Measurements from ENCODE around the gene RNF224.
A peak's percentile ranks its signal among the peaks of the same experiment; 100 is the strongest.

RNF224 gene

DNA sequence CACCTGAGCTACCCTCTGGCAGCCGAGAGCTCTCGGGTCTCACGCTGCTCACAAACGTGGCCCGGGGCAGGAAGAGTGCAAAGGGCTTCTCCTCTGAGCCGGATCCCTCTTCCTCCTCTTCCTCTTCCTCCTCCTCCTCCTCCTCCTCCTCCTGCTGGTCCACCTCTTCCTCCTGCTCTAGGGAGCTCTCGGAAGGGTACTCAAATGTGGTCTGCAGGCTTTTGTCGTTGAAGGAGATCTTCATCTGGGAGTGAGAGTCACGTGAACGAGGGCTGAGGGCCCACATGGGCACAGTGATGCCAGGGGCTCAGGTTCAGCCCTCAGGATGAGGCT lies 34.9 kb upstream of the RNF224 start:
- no peak for DNase-seq (ENCODE audit: low read depth in 2 of 2)

GRCh38 chr9:137192859-137193258 lies 34.4 kb upstream of the RNF224 start:
- no peak for DNase-seq (ENCODE audit: low read depth in 2 of 2)

GRCh38 chr9:137193771-137194170 lies 33.5 kb upstream of the RNF224 start:
- DNase-seq (ENCODE audit: low read depth in 2 of 2): no peak

GRCh38 chr9:137194388-137194787 lies 32.9 kb upstream of the RNF224 start:
- no peak for DNase-seq (ENCODE audit: low read depth in 2 of 2)

GRCh38 chr9:137194909-137195308 lies 32.4 kb upstream of the RNF224 start:
- DNase-seq (ENCODE audit: low read depth in 2 of 2): no peak

DNA sequence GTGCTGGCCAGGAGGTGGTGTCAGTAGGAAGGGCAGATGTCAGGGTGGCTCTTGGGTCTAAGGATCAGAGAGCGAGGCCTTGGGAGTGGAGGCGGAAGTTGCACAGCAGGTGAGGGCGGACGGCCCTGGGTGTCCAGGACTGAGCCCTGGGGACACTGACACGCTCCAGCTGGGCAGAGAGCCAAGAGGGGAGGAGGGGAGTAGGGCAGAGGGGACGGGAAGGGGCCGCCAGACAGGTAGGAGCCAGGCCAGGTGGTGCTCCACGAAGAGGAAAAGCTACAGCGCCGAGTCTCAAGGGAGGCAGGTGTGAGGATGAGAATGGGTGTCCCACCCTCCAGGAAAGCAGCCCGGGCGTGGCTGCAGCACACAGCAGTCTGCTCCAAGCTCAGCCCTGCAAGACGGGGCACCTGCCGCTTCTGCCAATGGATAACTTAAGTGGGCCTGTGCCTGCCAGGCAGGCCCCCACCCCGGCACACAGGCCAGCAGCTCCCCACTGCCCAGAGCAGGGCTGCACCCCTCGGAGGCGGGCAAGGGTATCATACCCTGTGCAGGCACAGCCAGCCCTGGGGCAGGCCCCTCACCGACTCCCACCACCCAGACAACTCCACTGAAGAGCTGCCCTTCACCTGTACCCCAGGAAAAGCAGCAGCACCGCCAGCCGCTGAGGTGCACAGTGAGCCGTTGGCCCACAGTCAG lies 31.6 kb upstream of the RNF224 start:
- no peak for DNase-seq (ENCODE audit: low read depth in 2 of 2)

DNA sequence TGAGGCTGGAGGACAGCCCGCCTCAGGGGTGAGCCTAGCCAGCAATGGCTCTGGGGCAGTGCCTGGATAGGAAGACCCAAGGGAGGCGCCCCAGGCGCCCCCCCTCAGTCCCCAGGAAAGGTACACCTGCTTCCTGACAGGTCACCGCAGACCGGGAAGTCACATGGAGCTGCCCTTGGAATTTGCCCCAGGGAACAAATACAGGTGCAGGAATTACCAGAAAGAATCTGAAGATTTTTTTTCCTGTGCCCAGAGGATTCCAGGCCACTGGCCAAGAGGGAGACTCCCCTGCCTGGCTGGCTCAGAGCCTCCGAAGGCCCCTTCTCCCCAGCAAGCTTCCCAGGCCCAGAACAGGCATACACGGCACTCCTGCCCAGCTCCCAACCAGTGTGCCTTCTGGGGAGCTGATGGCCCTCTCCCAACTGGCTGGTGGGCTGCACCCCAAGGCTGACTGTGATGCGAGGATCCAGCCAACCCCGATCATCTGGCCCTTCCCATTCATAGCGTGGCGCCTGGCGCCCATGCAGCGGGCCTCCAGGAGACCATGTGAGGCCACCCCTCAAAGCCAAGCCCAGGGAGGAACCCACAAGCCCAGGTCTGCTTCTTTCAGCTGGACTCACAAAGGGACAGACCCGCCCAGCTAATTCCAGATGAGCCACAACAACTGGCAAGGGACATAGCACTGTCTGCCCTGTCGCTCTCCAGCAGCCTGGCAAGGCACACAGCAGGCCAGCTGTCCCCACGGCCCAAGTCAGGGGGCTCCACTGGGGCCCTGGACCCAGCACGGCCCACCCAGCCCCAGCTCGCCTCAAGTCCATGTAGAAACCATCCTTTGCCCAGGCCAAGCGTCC lies 29.0 kb upstream of the RNF224 start:
- DNase-seq (ENCODE audit: low read depth in 2 of 2): no peak

DNA sequence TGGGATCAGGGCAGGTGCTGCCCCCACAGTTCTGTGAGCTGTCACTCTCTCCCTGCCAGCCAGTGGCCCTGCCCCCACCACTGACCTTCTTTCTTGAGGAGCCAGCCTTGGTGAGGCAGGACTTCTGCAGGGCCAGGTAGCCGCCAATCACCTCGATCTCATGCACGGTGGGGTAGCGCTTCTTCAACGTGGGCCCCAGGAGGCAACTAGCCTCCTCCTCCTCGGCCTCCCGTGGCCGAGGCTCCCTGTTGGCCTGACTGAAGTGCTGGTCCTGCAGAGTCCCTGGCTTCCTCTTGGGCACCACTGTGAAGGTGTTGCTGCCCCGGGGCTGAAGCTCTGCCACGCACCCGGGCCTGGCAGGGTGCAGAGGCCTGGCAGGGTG lies 28.4 kb upstream of the RNF224 start:
- DNase-seq (ENCODE audit: low read depth in 2 of 2): no peak

DNA sequence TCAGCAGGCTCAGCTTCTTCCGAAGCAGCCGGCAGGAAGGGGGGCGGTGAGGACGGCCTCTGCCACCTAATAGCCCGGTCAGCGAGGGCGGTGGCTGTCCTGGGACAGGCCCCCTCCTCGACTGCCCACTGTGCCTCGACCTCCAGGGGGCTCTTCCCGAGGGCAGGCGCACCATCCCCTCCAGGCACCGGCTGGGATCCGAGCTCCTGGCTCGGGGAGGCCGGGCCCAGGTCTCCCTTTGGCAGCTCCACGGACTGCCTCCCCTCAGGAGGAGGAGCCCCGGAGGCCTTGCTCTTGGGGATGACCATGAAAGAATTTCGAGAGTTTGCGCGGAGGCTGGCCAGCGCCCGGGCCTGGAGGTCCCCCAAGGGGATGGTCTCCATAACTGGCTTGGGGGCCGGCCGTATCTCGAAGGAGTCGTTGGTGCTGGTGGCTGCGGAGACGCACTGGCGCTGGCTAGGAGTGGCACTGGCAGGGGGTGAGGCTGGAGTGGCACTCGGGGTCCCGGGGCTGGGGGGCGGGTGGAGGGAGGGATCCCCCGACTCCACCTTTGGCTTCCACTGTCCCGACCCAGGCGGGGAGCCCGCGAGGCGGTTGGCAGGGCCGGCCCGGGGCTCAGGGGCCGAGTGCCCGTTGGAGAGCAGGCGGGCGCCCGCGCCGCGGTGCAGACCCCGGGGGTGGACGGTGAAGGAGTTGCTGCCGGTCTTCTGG lies 27.7 kb upstream of the RNF224 start:
- DNase-seq (ENCODE audit: low read depth in 2 of 2): no peak

DNA sequence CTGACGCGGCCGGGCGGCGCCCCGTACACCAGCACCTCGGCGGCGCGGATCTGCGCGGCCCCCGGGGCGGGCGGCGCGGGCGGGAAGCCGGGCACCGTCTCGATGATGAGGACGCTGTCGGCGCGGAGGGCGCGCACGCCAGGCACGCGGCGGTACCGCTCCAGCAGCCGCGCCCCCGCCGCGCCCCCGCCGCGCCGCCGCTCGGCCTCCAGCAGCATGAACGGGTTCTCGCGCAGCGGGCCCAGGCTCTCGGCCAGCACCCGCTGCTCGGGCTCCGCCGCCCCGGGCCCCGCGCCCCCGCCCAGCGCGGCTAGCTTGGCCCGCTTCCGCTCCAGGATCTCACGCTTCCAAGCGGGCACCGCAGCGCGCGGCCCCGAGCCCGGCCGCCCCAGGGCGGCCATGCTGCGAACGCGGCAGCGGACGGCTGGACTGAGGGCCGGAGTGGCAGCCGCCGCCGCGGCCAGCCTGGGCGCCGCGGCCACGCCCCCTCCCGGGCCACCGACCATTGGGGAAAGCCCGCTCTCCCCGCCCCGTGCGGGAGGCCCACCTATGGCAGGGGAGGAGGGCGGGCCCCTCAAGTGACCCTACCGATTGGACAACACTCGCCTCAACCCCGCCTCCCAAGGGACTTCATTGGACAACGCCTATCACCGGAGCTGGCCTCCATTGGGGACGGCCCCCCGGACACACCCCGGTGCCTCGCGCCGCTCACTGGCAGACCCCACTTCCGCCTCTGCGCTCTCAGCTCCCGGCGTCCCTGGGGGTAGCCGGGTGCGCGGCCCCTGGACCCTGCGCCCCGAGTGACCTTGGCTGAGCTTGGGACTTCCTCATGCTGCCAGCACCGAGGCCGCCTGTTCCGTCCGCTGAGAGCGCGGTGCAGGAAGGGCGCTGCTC lies 26.7 kb upstream of the RNF224 start, which contains the start of gene TPRN:
TPRN (minus strand) TSS at position 431 of the 894 bp plus-strand sequence; CDS start at position 401, 30 bp downstream.
- DNase-seq (ENCODE audit: low read depth in 2 of 2): peak; percentile 99

DNA sequence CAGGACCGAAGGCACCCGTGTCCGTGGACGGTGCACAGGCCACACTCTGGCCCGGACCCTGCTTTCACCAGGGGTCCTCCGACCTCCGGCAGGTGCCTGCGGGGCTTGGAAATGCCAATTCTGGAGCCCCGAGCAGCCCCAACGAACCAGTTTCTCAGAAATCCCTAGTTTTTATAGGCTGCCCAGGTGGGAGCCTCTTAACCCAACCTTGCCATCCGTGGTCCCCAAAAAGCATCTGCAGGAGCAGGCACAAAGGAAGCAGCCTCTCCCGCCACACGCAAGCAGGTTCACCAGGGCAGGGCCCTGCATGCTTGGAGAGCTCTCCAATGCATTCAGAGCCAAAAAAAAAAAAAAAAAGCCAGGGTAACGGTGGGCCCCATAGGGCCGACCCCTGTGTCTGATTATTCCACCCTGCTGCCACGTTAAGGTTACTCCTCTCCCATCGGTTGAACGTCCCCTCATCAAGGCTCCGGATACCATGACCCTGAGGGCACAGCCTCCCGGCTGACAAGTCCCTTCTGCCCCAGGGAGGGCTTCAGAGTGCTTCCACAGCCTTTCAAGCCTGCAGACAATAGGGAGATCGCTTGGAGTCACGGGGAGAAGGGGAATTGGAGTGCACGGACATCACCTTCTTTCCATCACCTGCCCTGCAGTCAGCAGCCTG lies 26.0 kb upstream of the RNF224 start:
- no peak for DNase-seq (ENCODE audit: low read depth in 2 of 2)

GRCh38 chr9:137202966-137203365 lies 24.3 kb upstream of the RNF224 start:
- DNase-seq (ENCODE audit: low read depth in 2 of 2): no peak

DNA sequence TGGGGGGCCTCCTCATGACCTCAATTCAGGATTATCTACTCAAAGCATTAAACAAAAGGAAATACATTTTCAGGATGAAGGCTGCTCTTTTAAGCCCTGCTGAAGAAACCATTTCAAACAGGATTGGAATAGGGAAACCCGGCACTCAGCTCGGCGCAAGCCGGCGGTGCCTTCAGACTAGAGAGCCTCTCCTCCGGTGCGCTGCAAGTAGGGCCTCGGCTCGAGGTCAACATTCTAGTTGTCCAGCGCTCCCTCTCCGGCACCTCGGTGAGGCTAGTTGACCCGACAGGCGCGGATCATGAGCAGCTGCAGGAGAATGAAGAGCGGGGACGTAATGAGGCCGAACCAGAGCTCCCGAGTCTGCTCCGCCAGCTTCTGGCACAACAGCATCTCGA lies 22.6 kb upstream of the RNF224 start:
- DNase-seq (ENCODE audit: low read depth in 2 of 2): no peak

DNA sequence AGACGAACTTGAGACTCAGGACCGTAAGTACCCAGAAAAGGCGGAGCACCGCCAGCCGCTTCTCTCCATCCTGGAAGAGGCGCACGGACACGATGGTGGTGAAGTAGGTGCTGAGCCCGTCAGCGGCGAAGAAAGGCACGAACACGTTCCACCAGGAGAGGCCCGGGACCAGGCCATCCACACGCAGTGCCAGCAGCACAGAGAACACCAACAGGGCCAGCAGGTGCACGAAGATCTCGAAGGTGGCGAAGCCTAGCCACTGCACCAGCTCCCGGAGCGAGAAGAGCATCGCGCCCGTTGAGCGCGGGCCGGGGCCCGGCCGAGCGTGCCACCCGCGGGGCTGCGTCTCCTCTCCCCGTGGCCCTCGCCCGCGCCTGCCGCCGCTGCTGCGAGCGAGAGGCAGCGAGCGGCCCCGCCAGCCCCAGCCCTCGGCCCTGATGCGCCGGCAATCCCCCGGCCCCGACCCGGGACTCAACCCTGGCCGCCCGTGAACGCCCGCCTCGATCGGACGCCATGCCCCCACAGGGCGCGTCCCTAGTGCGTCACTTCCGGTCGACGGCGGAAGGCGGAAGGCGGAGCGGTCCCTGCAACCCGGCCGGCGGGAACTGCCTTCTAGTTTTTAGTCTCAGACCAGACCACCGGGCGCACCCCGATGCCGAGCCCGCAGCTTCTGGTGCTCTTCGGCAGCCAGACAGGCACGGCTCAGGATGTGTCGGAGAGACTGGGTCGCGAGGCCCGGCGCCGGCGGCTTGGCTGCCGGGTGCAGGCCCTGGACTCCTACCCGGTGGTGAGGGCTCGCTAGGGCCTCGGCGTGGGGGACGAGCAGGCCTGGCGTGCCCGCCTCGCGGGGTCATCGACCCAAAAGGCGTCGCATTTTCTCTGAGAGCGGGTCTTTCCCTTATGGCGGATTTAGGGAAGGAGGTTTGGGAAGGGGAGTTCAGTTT lies 21.9 kb upstream of the RNF224 start, which contains the start of the genes NDOR1 and TMEM203:
NDOR1 (plus strand) TSS at position 575 of the 944 bp plus-strand sequence; CDS start at position 653, 78 bp downstream.
TMEM203 (minus strand) TSS at position 523 of the 944 bp plus-strand sequence; CDS start at position 289, 234 bp downstream.
- DNase-seq (ENCODE audit: low read depth in 2 of 2): peak; percentile 57 to 58

DNA sequence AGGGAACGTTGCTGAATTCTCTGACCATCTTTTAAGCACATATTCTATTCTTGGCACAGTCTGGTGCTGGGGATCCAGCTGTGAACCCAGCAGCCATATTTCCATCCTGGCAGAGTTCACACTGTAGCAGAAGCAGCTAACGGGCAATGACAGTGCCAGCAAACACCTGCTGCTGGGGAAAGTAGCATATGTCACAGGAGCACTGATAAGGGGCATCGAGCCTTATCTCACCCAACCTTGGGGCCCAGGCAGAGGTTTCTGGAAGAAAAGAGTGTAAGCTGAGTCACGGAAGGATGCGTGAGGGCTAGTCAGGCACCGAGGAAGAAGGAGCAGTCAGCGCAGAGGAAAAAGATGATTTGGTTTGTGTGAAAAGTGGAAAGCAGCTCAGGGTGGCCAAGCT lies 20.7 kb upstream of the RNF224 start:
- DNase-seq (ENCODE audit: low read depth in 2 of 2): no peak

- no peak for DNase-seq (ENCODE audit: low read depth in 2 of 2)
Observed at GRCh38 chr9:137211532-137211931, 15.8 kb upstream of the RNF224 start.

- no peak for DNase-seq (ENCODE audit: low read depth in 2 of 2)
Observed at GRCh38 chr9:137212520-137212919, 14.8 kb upstream of the RNF224 start.

- DNase-seq (ENCODE audit: low read depth in 2 of 2): no peak
Observed at GRCh38 chr9:137213160-137214060, 13.9 kb upstream of the RNF224 start.

- DNase-seq (ENCODE audit: low read depth in 2 of 2): no peak
Observed at GRCh38 chr9:137214620-137215019, 12.7 kb upstream of the RNF224 start.

Measured in fibroblast of skin of left quadriceps (primary cell).